IPS DF 6.9 (cell line): Measurements from ENCODE around the gene RAB5B.
"Not testable (repeated sequence)": the region's sequence is repeated elsewhere in the genome, so short reads cannot be mapped to it uniquely, and the experiment has no call there.

ENCODE experiments used
- DNase-seq: peaks from one replicate; pipeline ENCODE4 v3.0.0-alpha.2; 2013; ENCODE audit warnings: low read depth, low spot score
- H3K27ac ChIP-seq: one replicate; pipeline ENCODE4 v1.5.1; 2013; ENCODE audit warnings: low read length, control low read depth
- H3K27me3 ChIP-seq: 2 replicates; pipeline ENCODE4 v1.6.1; 2013; ENCODE audit warnings: mild to moderate bottlenecking, low read length; ENCODE audit not compliant: control insufficient read depth, insufficient read depth
- H3K36me3 ChIP-seq: 2 replicates; pipeline ENCODE4 v1.6.1; 2013; ENCODE audit warnings: low read length; ENCODE audit not compliant: control insufficient read depth, insufficient read depth
- H3K4me1 ChIP-seq: 2 replicates; pipeline ENCODE4 v1.6.1; 2013; ENCODE audit warnings: low read length; ENCODE audit not compliant: control insufficient read depth, insufficient read depth
- H3K4me3 ChIP-seq: 2 replicates; pipeline ENCODE4 v1.5.1; 2013; ENCODE audit warnings: mild to moderate bottlenecking, low read length
- H3K9me3 ChIP-seq: 2 replicates; pipeline ENCODE4 v1.6.1; 2013; ENCODE audit warnings: low read length, inconsistent platforms; ENCODE audit not compliant: control insufficient read depth, insufficient read depth
- WGBS: extraction: QIAGEN DNeasy Blood & Tissue Kit; methylation state at CpG from one replicate; pipeline ENCODE4 v1.1.7; 2013; ENCODE audit warnings: mixed read lengths, missing lambda C conversion rate; ENCODE audit not compliant: insufficient read length, insufficient coverage; 5-methylcytosine and 5-hydroxymethylcytosine counted together

Gene RAB5B

DNA sequence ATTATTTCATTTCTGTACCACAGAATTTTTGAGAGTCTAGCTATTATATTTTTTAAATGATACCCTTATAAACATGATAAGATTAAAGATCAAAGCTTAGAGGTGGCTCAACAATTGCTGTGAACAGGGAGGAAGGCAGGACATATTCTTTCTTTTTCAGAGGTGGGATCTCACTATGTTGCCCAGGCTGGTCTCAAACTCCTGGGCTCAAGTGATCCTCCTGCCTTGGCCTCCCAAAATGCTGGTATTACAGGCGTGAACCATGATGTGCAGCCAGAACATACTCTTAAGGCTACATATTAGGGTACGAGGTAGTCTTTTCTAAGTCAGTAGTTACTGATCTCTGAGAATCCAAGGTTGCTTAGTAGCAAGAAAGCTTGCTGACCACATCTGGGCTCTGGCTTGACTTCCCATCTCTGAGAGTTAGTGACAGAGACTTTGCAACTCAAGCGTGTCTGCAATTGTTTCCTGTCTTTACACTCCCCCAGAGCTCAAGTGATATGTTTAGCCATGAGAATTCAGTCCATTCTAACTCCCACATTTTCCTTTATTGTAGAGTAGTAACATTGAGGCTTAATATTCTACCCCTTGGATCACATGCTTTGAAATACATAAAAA is 8.6 kb downstream of the RAB5B start:
- no peak for DNase-seq
- H3K4me3 ChIP-seq, result no peak overlapping the region
- H3K27ac ChIP-seq, result no peak overlapping the region
- H3K4me1 ChIP-seq, result no peaks in the 10 kb centered on the region
- H3K27me3 ChIP-seq, result no peaks in the 10 kb centered on the region
- H3K36me3 ChIP-seq, result no peaks in the 10 kb centered on the region; the same call in 1 of the 2 replicates
- H3K9me3 ChIP-seq, result no peaks in the 10 kb centered on the region
- no CpG with 5 or more reads among the region's 3 CpGs for WGBS

DNA sequence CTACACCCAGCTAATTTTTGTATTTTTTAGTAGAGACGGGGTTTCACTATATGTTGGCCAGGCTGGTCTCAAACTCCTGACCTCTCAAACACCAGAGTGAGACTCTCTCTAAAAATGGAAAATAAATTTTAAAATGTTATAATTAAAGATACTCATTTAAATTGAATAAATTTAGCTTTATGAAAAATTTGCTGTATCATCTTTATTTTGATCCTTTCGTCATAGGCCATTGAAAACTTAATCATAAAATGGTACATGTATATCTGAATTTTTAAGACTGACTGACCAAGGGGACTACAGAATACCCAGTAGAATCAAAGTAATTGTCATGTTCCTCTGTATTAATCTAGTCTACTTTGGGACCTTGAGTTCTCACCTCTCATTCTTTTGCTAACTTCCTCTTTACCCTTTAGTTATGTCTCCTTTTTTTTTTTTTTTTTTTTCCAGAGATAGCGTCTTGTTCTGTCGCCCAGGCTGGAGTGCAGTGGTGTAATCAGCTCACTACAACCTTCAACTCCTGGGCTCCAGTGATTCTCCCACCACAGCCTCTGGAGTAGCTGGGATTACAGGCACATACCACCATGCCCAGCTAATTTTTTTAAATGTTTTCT is 9.5 kb downstream of the RAB5B start:
- H3K4me3 ChIP-seq, result no peak overlapping the region
- H3K27ac ChIP-seq, result no peak overlapping the region
- no peak for DNase-seq
- H3K27me3 ChIP-seq, result no peaks in the 10 kb centered on the region
- no peaks in the 10 kb centered on the region for H3K9me3 ChIP-seq
- no CpG with 5 or more reads among the region's 4 CpGs for WGBS
- no peaks in the 10 kb centered on the region for H3K4me1 ChIP-seq
- no peaks in the 10 kb centered on the region; the same call in 1 of the 2 replicates for H3K36me3 ChIP-seq

DNA sequence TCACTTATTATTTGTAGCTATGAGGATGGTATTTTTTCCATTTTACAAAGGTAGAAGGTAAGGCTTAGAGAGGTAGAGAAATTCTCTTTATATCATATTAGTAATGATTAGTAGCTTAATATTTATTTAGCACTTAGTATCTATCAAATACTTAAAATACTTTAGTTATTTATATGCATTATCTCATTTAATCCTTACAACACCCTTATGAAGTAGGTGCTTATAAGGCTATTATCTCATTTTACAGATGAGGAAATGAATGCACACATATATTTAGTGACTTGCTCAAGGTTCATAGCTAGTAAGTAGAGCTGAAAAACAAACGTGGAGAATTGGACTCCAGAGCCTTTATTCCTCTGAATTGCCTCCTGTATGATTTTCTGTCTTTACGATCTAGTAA is 11.0 kb downstream of the RAB5B start:
- Histone ChIP-seq H3K27me3 (no peaks in the 10 kb centered on the region), H3K4me1 (no peaks in the 10 kb centered on the region), H3K9me3 (no peaks in the 10 kb centered on the region), H3K4me3 (no peak overlapping the region), H3K27ac (no peak overlapping the region), H3K36me3 (peaks cover 3% of the 10 kb centered on the region; the same call in 1 of the 2 replicates)
- no peak for DNase-seq
- whole genome bisulfite sequencing, result no CpG with 5 or more reads among the region's 2 CpGs

DNA sequence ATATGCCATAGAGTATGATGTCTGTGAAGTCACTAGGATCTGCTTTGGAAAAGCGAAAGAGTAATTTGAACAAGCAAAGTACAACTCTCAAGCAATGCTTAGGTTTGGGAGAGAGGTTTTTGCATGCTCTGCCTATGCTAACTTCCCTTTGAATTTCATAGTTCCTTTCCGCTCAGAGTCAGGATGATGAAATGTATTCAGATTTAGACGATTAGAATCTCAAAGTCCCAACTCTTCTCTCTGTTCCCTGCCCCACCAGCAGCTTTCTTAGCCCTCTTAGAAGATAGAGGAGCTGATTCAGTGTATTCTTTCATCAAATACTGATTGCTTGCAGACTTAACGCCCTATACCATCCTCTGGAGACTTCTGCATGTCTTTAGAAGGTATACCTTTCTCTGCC is 11.5 kb downstream of the RAB5B start:
- no peak overlapping the region for H3K4me3 ChIP-seq
- peaks cover 6% of the 10 kb centered on the region; the same call in 1 of the 2 replicates for H3K36me3 ChIP-seq

DNA sequence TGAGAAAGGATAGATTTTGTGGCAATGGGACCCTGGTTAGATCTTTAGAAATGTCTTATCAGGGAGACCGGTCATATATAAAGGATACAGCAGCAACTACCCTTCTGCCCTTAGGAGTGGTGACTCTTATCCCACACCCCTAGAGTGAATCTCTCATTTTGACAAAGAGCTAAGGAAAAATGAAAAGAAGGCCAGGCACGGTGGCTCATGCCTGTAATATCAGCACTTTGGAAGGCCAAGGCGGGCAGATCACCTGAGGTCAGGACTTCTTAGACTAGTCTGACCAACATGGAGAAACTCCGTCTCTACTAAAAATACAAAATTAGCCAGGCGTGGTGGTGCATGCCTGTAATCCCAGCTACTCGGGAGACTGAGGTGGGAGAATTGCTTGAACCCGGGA is 12.1 kb downstream of the RAB5B start:
- H3K36me3 ChIP-seq, H3K4me1 ChIP-seq, H3K9me3 ChIP-seq, H3K27ac ChIP-seq, H3K4me3 ChIP-seq, DNase-seq, H3K27me3 ChIP-seq: not testable (repeated sequence)
- no CpG with 5 or more reads among the region's 7 CpGs for WGBS

More for the DNA sequence above, 11.5 kb downstream of the RAB5B start:
- H3K27me3 ChIP-seq, result no peaks in the 10 kb centered on the region
- DNase-seq, result no peak
- no peaks in the 10 kb centered on the region for H3K9me3 ChIP-seq
- no CpG with 5 or more reads among the region's 4 CpGs for WGBS
- no peak overlapping the region for H3K27ac ChIP-seq
- H3K4me1 ChIP-seq, result no peaks in the 10 kb centered on the region

DNA sequence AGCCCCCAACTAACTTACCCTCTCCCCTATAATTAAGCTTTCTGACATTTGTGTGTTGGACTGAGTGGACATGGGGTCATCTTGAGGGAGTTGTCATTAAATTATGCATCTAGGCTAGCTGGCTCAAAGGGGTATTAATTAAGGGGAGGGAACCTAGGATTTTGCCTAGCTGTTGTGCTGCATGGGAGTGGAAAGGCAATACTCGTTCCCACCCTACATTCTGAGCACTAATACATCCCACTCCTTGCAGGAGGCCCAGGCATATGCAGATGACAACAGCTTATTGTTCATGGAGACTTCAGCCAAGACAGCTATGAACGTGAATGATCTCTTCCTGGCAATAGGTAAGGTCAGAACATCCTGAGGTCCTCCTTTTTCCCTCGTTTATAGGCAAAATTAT is 17.2 kb downstream of the RAB5B start:
- Histone ChIP-seq H3K4me3 (no peak overlapping the region), H3K4me1 (no peaks in the 10 kb centered on the region), H3K36me3 (peaks cover 22% of the 10 kb centered on the region), H3K9me3 (no peaks in the 10 kb centered on the region), H3K27me3 (no peaks in the 10 kb centered on the region), H3K27ac (no peak overlapping the region)
- WGBS, result no CpG with 5 or more reads among the region's 3 CpGs
- no peak for DNase-seq

DNA sequence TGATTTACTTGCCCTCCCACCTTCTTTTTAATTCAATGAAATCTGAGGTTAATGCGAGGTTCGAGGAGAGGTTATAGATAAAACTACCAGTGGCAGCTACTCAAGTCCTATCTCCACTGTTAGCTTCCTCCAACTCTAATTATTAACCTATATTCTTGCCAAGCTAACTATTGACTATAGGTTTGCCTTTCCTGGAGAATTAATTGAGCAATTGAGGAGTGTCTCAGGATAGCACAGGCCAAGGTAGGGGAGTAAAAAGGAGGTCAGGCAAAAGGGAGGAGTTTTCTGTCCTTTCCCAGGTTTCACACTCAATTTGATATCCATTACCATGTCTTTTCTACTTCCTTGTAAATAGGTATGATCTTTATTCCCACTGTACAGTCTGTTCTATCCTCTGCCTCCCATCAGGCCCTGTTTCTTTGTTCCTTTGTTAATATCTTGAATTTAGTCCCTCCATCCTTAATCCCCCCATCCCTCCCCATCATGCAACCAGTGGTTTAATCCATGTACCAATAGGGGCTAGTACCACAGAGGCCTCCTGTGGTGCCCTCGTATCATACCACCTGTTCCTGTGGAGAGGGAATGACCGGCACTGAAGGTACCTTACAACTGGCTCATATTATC is 19.5 kb downstream of the RAB5B start:
- H3K4me3 ChIP-seq, result no peak overlapping the region
- WGBS, result no CpG with 5 or more reads among the region's 4 CpGs
- H3K36me3 ChIP-seq, result peaks cover 22% of the 10 kb centered on the region
- no peaks in the 10 kb centered on the region for H3K27me3 ChIP-seq
- no peak for DNase-seq
- no peaks in the 10 kb centered on the region for H3K9me3 ChIP-seq
- H3K27ac ChIP-seq, result no peak overlapping the region
- H3K4me1 ChIP-seq, result no peaks in the 10 kb centered on the region

DNA sequence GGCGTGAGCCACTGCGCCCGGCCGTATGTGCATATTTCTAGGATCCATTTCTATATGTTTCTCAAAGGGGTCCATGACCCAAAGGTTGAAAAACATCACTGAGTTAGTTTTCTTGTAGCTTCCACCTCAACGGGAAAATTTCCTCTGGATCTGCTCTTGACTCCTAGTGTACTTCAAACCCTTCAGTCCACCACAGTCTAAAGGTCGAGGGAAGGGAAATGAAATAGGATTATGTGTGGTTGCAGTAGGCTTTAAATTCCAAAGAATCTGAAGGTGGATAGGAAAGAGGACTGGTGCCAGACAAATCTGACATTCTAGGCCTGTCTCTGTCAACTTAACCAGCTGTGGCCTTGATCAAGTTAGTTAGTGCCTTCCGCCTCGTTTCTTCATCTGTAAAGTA is 21.5 kb downstream of the RAB5B start:
- Histone ChIP-seq H3K9me3 (no peaks in the 10 kb centered on the region), H3K27me3 (no peaks in the 10 kb centered on the region), H3K4me3 (no peak overlapping the region), H3K4me1 (no peaks in the 10 kb centered on the region), H3K36me3 (peaks cover 16% of the 10 kb centered on the region), H3K27ac (no peak overlapping the region)
- DNase-seq, result no peak
- no CpG with 5 or more reads among the region's 8 CpGs for WGBS

DNA sequence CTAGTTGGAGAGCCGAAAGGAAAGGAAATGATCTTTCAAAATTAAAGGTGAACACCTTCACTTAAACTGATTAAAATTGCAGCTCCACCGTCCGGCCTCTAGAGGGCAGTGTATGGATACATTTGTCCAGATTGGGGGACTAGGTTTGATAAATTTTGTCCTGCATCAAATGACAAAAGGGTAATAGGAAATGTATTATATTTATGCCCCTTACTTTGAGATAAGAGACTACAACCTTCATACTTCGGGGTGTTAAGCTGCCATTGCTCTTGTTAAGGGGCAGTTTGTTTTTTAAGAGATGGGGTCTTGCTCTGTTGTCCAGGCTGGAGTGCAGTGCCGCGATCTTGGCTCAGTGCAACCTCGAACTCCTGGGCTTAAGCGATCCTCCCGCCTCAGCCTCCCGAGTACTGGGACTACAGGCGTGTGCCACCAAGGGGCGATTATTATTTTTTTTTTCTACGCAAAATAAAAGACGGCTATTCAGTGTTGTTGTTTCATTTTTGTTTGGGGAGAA is 22.4 kb downstream of the RAB5B start:
- H3K4me3 ChIP-seq, result no peak overlapping the region
- H3K4me1 ChIP-seq, result no peaks in the 10 kb centered on the region
- no peak for DNase-seq
- H3K27ac ChIP-seq, result no peak overlapping the region
- no peaks in the 10 kb centered on the region for H3K27me3 ChIP-seq
- peaks cover 10% of the 10 kb centered on the region for H3K36me3 ChIP-seq
- WGBS, result no CpG with 5 or more reads among the region's 14 CpGs
- H3K9me3 ChIP-seq, result no peaks in the 10 kb centered on the region

DNA sequence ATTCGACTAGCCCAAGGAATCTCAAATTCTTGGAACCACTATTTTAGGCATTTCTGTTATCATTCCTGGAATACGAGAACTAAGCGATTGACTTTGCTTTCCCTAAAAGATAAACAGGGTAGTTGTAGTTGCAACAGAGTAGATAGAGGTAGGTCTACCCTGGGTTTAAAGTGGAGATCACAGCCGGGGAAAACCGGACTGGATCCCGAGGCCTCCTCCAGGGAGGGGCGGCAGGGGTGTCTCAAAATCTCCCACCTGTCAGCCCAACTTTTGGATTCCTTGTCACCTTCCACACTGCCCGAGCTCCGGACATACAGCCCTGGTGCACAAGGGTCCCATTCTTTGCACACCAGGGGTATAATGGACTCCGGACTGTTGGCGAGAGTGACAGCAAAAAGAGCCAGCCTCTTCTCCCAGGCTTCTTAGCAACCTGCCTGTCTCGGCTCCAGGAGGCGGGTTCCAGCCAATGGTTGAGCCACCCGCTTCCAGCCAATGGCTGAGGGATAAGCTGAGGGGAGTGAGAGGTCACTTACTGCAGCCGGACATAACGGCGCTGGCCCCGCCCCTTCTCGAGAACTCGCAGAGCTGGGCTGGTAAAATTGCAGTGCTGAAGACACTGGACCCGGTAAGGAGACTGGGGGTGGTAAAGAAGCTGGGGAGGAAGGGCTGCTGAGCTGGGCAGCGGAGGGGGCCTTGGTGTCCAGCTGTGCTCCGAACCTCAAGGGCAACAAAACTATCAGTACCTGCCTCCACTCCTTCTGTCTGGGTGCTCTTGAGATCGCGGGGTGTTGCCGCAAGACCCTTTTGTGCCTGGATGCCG is 23.0 kb downstream of the RAB5B start, which contains the start of gene SUOX:
TSS of gene SUOX (plus strand) at position 562 of the 820 bp plus-strand sequence. CDS start 4,946 bp downstream, outside the sequence.
- peak; percentile 91 for DNase-seq
- Histone ChIP-seq H3K27me3 (no peaks in the 10 kb centered on the region), H3K9me3 (no peaks in the 10 kb centered on the region), H3K27ac (no peak within 1 kb of the TSS), H3K36me3 (peaks cover 7% of the 10 kb centered on the region), H3K4me3 (peak within 1 kb of the TSS; percentile 82), H3K4me1 (no peaks in the 10 kb centered on the region)
- WGBS, result no CpG with 5 or more reads among the region's 27 CpGs
